ENCODE measurements around the gene MPL.
A peak's percentile ranks its signal among the peaks of the same experiment; 100 is the strongest.

Gene MPL

DNA sequence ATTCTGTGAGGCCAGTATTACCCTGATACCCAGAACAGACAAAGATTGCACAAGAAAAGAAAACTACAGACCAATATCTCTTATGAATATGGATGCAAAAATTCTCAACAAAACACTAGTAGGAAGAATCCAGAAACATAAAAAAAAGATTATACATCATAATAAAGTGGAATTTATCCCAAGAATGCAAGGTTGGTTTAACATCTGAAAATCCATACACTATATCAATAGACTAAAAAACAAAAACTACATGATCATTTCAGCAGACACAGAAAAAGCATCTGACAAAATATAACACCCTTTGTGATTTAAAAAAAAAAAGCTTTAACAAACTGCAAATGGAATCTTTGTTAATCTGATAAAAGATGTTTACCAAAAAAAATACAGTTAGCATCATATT lies 12.2 kb upstream of the MPL start:
- no peak for DNase-seq (ENCODE audit: low read depth)

DNA sequence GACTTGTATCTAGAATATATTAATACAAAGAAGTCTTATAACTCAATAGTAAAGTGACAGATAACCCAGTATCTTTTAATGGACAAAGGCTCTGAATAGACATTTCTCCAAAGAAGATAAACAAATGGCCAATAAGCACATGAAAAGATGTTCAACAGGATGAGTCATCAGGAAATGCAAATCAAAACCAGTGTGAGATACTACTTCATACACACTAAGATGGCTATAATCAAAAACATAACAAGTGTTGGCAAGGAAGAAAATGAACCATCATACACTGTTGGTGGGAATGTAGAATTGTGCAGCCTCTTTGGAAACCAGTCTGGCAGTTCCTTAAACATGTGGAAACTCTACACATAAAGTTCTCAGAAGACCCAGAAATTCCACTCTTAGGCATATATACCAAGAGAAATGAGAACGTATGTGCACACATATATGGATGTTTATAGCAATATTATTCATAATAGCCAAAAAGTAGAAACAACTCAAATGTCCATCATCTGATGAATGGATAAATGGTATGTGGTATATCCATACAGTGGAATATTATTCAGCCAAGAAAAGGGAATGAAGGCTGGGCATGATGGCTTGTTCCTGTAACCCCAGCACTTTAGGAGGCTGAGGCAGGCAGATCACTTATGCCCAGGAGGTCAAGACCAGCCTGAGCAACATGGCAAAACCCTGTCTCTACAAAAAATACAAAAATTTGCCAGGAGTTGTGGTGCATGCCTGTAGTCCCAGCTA lies 9.9 kb upstream of the MPL start:
- DNase-seq (ENCODE audit: low read depth), result no peak

DNA sequence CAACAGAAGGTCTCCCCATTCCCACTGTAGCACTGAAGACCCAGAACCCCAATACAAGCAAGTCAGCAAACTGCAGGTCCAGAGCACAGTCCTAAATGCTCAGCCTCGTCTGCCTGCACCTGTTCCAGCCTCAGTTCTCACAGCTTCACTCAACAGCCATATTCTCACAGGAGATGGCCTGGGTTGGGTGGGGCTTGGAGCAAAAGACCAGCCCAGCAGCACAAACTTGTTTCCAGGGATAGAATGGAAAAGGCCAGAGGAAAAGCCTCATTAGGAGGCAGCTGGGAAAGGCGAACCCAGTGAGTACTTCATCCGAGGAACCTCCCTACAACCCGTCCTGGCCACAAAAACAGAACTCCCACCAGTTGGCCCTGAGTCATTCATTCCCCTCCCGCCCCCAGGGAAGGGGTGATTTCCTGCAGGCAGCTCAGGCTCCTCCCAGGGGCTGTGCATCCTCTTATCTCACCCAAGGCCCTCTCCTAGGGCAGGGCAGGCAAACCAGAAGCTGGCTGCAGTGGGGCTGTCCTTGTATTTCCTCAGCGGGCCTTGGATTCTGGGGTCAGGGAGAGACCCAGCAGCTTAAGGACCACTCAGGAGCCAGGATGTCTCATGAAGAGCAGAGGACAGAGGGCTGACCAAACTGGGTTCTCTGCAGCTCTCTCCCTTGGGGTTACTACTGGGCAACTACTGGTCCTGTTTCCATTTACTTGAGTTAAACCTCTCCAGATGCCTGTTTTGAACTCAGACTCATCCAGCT lies 7.4 kb upstream of the MPL start:
- DNase-seq (ENCODE audit: low read depth), result peak; percentile 49

DNA sequence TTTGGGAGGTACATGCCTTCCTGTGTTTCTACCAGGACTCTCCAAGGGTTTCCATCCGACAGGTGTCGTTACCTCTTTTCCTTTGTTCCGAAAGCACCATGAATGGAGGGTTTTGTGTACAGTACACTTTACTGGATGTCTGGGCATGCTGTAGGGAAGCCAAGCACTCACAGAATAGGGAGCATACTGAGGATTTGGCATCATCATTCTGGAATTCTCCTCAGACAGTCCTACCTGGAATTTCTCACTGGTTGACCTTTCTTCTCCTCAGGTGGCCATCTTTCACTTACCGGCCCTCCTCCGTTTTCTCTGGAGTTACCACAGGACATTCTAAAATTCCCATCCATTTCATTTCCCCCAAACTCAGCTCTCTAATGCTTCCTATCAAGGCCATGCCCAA lies 5.9 kb upstream of the MPL start:
- DNase-seq (ENCODE audit: low read depth), result no peak

DNA sequence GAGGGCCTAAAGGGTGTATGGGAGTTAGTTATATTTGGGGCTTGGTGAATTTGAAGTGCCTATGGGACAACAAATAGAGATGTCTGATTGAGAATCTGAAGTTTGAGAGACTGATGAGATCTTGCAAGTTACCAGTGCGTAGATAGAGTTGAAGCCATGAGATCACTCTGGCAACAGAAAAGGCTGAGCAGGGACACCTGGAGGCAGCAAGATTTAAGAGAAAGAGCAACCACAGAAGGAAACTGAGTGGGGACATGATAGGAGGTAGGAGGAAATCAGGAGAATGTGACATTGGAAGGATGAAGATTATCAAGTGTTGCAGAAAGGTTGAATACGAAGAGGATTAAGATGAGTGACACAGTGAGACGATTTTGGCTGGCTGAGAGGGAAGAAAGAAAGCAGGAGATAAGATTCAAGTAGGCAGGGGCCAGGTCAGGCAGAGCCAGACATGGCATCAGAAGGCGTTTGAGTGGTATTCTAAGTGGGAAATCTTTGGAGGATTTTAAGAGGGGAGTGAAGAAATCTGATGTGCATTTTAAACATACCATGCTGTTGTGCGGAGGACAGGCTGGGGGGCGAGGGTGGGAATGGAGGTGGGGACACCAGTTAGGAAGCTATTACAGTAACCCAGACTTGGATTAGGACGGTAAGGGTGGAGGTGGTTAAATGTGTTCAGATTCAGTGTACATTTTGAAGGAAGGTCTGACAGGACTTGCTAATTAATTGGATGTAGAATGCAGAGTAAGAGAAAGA lies 3.0 kb upstream of the MPL start:
- DNase-seq (ENCODE audit: low read depth), result no peak

DNA sequence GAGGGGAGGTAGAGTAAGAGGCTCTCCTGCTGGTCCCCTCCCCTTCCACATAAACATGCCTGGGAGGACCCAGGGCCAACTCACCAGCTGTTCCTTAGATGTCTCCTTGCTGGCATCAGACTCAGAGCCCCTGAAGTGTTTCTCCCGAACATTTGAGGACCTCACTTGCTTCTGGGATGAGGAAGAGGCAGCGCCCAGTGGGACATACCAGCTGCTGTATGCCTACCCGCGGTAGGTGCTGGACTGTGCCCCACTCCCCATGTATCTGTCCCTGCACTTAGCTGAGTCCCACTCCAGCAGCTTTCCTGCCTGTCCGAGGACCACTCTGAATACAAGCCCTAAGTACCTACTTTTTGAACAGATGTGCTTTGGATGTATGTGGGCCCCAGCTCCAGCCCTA lies 383 bp downstream of the MPL start:
- DNase-seq (ENCODE audit: low read depth), result no peak

DNA sequence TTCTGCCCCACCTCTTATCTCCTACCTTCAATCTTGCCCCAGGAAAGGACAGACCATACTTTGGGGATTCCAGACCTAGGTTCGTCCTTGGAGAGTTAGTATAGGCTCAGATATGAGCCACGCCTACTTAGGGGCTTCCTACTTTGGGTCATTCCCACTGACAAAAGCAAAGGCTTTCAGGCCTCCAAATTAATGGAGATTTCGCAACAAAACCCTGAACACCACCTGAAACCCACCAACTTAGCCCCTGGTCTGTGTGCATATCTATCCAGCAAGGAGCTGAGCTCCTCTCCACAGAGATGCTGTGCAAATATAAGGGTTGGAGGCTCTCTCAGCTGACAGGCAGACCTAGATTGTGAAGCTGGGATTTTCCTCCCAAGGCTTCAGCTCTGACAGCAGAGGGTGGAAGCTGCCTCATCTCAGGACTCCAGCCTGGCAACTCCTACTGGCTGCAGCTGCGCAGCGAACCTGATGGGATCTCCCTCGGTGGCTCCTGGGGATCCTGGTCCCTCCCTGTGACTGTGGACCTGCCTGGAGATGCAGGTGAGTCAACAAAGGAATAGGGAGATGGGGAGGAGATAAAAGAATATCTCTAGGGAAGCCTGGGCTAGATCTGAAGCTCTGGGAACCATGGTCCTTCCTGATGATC lies 2.1 kb downstream of the MPL start:
- no peak for DNase-seq (ENCODE audit: low read depth)

DNA sequence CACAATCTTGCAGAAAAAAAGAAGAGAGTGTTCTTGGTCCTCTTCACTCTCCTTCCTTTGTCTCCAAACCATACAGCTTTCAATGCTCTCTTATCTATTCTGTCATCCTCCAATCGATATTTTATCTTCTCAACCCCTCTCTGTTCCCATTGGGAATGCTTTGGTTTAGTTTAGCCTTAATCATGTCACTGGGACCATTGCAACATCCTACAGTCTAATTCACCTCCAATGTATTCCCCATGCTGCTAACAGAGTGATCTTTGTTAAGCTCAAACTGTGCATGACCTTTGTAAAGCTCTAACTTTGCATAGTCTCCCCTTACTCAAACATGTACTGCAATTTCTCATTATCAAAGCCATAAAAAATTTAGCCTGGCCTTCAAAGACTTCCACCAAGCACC lies 2.9 kb downstream of the MPL start:
- DNase-seq (ENCODE audit: low read depth), result no peak

DNA sequence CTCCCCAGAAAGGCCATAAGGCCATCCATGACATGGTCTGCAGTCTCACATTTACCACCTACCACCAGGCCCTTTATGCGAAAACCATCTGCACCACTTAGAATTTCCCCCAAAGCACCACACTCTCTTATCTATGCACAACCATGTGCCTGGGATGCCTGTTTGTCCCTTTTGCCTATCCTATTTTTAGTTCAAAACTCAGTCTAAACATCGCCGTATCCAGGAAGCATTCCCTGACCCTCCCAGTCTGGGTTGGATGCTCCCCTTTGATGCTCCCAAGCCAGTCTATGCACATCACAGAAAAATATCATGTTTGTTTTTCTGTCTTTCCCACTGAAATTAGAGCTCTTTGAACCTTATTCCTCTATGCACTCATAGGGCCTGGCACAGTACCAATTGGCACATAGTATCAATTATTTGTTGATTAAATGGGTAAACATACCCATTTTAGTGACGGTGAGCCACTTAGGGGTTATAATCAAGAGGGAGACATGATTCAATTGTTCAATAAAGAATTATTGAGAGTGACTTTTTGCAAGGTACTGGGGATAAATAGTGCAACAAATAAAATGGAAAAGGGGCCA lies 6.7 kb downstream of the MPL start:
- DNase-seq (ENCODE audit: low read depth), result no peak

DNA sequence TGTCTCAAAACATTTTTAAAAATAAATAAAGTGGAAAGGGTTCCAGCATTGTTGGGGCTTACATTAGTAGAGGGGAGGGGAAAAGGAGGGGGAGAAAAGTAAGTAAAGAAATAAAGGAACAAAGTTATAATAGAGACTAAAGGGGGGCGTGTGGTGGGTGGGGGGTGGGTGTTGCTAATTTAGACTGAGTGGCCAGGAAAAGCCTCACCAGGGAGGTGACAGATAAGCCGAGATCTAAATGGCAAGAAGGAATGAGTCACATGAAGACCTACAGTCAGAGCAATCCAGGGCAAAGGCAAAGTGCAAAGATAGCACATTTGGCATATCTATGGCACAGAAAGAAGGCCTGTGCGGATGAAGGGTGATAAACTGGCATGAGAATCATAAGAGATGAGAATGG lies 7.5 kb downstream of the MPL start:
- DNase-seq (ENCODE audit: low read depth), result no peak

DNA sequence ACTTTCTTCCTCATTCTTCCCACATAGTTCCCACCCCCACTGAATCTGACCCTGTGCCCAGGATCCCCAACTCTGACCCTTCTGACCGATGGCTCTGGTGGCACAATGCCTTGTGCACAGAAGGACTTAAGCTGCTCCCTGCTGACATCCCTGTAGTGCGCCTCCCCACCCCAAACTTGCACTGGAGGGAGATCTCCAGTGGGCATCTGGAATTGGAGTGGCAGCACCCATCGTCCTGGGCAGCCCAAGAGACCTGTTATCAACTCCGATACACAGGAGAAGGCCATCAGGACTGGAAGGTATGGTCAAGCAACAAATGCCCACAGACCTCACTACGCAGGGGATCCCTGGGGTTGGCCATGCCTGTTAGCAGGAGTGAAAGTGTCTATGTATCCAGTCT lies 9.0 kb downstream of the MPL start:
- DNase-seq (ENCODE audit: low read depth), result no peak

DNA sequence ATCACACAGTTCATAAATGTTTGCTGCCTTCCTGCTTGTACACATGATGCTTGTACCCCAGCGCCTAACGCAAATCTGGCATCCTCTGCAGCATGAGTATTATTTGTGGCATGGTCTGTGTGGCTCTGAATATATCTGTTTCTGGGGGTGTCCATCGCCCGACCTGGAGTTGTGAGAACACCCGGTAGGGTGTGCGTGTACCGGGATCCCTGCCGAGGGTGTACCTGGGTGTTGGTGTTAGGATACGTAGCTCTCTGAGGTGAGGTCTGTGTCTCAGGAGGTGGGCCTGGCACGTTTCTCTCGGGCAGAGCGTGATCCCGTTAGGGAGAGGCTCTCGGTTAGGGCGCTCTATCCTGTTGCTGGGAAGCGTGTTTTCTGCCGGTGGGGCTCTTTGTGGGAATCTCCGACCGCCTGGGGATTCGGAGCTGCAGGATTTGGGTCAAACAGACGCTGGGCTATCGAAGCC lies 10.8 kb downstream of the MPL start:
- no peak for DNase-seq (ENCODE audit: low read depth)

DNA sequence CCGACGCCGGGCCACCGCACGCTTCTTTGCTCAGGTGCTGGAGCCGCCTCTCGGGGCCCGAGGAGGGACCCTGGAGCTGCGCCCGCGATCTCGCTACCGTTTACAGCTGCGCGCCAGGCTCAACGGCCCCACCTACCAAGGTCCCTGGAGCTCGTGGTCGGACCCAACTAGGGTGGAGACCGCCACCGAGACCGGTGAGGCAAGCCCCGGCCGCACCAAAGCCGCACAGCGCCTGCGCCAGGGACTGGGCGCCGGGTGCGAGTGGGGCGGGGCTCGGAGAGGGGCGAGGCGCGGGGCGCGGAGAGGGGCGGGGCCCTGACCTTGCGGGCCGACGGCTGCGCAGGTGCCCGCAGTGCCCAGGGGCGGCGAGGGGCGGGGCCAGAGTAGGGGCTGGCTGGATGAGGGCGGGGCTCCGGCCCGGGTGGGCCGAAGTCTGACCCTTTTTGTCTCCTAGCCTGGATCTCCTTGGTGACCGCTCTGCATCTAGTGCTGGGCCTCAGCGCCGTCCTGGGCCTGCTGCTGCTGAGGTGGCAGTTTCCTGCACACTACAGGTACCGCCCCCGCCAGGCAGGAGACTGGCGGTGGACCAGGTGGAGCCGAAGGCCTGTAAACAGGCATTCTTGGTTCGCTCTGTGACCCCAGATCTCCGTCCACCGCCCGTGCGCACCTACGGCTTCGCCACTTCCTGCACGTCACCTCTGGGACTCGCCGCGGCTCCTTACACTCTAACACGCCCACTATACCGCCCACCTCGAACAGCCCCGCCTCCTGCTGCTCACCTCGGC lies 11.4 kb downstream of the MPL start:
- DNase-seq (ENCODE audit: low read depth), result no peak

DNA sequence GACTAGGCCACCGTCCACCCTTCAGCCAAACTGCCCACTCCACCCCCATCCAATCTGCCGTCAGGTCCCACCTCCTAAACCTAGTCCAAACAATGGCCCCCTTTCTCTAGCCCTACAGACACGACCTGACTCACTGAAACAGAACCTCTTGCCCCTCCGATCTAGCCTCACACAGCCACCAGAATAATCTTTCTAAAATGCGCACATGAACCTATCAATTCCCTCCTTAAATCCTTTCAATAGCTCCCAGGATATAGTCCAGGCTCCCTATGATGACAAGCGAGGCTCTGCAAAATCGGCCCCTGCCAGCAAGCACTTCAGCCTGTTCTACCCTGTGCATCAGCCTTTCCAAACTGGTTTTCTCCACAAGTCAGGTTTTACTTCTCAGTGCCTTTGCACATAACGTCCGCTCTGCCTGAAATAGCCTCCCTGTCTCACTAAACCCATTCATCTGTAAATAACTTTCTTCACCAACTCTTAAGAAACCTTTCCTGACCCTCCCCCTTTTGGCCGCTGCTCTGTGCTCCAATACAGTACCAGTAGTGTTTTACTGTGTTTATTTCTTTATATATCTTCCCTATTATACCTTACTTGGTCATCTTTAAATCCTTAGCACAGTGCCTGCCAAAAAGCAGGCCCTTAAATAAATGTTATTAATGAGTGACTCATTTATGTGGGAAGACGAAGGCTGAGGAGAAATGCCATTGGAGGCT lies 12.1 kb downstream of the MPL start:
- no peak for DNase-seq (ENCODE audit: low read depth)

DNA sequence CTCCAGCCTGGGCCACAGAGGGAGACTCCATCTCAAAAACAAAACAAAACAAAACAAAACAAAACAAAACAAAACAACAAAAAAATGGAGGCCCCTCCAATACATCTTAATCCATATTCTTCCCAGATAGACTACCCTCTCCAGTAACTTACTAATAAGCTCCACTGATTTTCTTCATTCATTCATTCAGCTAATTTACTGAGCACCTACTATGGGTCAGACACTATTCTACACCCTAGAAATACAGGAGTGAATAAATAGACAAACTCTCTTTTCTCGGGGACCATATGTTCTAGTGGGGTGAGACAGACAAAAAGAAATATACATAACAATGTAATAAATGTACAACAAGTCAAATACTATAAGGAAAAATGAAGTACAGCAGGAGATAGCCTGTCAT lies 13.4 kb downstream of the MPL start:
- DNase-seq (ENCODE audit: low read depth), result no peak

DNA sequence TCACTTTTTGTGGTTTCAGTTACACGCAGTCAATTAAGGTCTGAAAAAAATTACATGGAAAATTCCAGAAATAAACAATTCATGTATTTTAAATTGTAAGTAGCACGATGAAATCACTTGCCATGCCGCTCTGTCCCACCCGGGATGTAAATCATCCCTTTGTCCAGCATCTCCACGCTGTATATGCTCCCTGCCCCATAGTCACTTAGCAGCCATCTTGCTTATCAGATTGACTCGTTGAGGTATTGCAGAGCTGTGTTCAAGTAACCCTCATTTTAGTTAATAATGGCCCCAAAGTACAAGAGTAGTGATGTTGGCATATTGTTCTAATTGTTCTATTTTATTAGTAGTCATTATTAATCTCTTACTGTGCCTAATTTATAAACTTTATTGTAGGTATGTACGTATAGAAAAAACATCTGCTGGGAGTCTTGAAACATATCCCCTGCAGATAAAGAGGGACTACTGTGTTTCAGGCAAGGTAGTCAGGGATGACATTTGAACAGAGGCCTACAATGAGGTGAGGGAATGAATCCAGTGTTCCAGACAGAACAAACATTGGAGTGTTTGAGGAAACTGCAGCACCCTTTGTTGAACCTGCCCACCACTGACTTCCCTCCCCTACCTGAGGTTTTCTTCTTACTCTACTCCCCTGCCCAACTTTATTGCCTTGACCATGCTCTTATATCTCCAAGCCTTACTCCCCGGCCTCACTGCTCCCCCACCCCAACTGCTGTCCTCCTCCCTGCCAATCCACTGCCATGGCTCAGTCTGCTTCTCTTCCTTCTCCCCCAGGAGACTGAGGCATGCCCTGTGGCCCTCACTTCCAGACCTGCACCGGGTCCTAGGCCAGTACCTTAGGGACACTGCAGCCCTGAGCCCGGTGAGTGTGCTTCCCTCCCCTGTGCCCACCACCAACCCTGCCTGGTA lies 14.1 kb downstream of the MPL start:
- no peak for DNase-seq (ENCODE audit: low read depth)

DNA sequence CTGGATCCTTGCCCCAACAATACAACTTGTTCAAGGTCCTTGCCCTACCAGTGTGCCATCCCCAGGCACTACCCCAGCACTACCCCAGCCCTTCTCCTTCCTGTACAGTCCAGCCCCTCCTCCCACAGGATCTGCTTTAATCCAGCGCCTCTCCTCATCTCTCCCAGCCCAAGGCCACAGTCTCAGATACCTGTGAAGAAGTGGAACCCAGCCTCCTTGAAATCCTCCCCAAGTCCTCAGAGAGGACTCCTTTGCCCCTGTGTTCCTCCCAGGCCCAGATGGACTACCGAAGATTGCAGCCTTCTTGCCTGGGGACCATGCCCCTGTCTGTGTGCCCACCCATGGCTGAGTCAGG lies 14.7 kb downstream of the MPL start:
- no peak for DNase-seq (ENCODE audit: low read depth)

DNA sequence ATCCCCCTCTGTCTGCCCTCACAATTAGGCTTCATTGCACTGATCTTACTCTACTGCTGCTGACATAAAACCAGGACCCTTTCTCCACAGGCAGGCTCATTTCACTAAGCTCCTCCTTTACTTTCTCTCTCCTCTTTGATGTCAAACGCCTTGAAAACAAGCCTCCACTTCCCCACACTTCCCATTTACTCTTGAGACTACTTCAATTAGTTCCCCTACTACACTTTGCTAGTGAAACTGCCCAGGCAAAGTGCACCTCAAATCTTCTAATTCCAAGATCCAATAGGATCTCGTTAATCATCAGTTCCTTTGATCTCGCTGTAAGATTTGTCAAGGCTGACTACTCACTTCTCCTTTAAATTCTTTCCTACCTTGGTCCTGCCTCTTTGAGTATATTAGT lies 15.3 kb downstream of the MPL start:
- no peak for DNase-seq (ENCODE audit: low read depth)

DNA sequence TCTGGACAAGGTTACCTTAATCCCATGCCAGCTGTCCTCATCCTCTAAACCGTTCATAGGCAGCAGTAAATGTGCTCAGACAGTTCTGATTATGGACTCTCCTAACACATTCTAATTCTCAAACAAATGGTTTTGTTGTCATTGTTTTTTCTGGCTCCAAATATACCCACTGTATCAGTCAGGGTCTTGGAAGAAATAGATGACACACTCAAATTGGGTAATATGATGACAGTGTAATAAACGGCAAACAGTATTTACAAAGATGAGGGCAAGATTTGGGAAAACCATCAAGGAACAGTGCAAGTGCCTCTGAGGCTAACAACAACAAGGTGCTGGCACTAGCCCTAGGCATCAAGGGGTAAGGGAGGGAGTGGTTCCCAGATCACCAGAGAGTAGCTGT lies 16.9 kb downstream of the MPL start:
- DNase-seq (ENCODE audit: low read depth), result no peak

DNA sequence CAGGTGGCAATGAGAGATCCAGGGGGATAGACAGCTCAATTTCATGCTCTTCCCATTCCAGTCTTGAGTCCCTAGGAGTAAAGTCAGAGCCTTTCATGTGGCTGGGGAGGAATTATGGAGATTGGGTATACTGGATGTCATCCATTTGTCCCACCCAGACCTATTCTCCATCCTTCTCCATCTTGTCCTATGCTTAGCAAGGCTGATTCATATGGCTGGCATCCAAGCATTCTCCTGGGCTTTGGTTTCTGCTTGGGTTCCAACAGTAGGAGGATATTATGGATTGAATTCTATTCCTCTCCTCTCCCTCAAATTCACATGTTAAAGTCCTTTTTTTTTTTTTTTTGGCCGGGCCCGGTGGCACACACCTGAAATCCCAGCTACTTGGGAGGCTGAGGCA lies 17.3 kb downstream of the MPL start:
- no peak for DNase-seq (ENCODE audit: low read depth)

Data from HS-27A (cell line).